Stimulated activated memory B cell treated with anti-CD40 and anti-IgM and Interleukin-4, amounts not matched to agents 10 μg/mL and 1 μg/mL and 100 μg/mL, for 72 hours (primary cell): Measurements from ENCODE around the gene ZCCHC24.
"Not testable (repeated sequence)": the region's sequence is repeated elsewhere in the genome, so short reads cannot be mapped to it uniquely, and the experiment has no call there.

Source experiments
- ATAC-seq: fragments of 150-1000 bp; cut with Tn5 transposase; 2 replicates; pipeline ENCODE4 v1.10.0; 2021
- H3K27ac Mint-ChIP-seq: one replicate; pipeline ENCODE4 v1.8.0; 2022; ENCODE audit warnings: mild to moderate bottlenecking, mixed read lengths
- H3K27me3 Mint-ChIP-seq: one replicate; pipeline ENCODE4 v1.8.0; 2022; ENCODE audit warnings: mixed read lengths
- H3K36me3 Mint-ChIP-seq: one replicate; pipeline ENCODE4 v1.8.0; 2022; ENCODE audit warnings: mixed read lengths
- H3K4me1 Mint-ChIP-seq: one replicate; pipeline ENCODE4 v1.8.0; 2022; ENCODE audit warnings: mixed read lengths
- H3K4me3 Mint-ChIP-seq: one replicate; pipeline ENCODE4 v1.8.0; 2022; ENCODE audit warnings: mild to moderate bottlenecking, moderate library complexity, mixed read lengths
- H3K9me3 Mint-ChIP-seq: one replicate; pipeline ENCODE4 v1.8.0; 2022; ENCODE audit warnings: mixed read lengths

The ZCCHC24 gene

GRCh38 chr10:79344502-79345195 lies 100.8 kb downstream of the ZCCHC24 start:
- no peaks in the 10 kb centered on the region for H3K27me3 Mint-ChIP-seq
- no peak overlapping the region for H3K4me3 Mint-ChIP-seq
- ATAC-seq = no peak
- H3K27ac Mint-ChIP-seq = peak overlapping the region; percentile 51
- H3K36me3 Mint-ChIP-seq = peaks cover 14% of the 10 kb centered on the region
- H3K9me3 Mint-ChIP-seq = no peaks in the 10 kb centered on the region
- peaks cover 25% of the 10 kb centered on the region for H3K4me1 Mint-ChIP-seq

DNA sequence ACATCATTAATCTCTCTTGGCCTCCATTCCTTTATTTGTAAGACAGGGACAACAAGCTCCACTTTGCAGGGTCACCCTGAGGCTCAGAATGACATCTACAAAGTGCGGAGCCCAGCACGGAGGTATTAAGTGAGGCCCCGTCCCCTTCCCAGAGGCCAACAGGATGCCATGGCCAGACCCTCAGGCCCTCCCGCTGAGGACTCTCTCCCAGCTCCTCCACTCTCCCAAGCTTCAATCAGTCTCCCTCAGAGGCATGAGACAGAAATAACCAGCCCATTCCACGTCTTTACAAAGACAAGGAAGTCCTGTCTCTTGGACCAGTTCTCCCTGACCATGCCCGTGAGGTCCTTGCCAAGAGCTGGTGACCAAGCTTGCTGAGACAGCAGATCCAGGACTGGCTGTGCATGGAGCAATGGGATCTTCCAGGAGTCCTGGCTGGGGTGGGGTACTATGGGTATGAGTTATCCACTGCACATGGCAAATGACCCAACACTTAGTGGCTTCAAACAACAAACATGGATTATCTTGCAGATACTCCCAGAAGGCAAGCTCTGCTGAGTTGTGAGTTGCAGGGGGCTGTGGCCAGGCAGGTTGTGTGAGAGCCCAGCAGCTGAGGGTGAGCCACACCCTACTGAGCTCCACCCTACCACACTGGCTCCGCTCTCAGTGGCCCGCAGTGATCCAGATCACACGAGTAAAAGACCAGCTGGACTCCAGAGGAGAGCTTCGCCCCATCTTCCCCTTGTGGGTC lies 102.4 kb downstream of the ZCCHC24 start:
- Mint-ChIP-seq H3K27me3 (no peaks in the 10 kb centered on the region), H3K4me1 (peaks cover 9% of the 10 kb centered on the region), H3K36me3 (no peaks in the 10 kb centered on the region), H3K27ac (no peak overlapping the region), H3K9me3 (no peaks in the 10 kb centered on the region), H3K4me3 (no peak overlapping the region)
- no peak for ATAC-seq

- Mint-ChIP-seq H3K27ac (no peak overlapping the region), H3K36me3 (no peaks in the 10 kb centered on the region), H3K4me1 (peaks cover 5% of the 10 kb centered on the region), H3K9me3 (no peaks in the 10 kb centered on the region), H3K27me3 (no peaks in the 10 kb centered on the region), H3K4me3 (no peak overlapping the region)
- no peak for ATAC-seq
Observed at GRCh38 chr10:79342295-79342761, 103.1 kb downstream of the ZCCHC24 start.

DNA sequence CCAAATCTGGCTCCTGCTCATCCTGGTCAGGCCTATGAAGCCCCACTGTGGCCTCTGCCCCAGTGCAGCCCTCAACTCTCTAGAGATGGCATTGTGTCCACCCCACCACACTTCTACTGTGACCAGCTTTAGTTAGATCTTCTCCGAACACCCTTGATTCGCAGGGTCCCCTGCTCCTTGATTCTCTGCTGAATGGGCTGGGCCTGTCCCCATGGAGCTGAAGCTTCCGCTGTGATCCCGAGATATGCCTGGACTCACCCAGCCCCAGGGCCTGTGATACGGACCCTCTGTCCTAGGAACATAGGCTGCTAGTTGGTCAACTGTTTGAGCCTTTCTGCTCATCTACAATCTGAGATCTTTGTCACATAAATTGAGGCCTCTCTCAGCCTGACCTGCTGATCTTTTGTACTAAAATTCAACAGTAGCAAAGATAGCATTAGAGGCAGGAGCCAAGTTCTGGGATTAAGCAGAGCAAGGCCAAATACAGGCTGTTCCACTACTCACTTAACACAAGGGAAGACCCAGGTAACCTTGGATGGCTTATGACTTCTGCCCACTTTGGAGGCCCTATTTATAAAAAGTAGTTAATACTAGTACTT lies 104.7 kb downstream of the ZCCHC24 start:
- Mint-ChIP-seq H3K27me3 (no peaks in the 10 kb centered on the region), H3K4me1 (no peaks in the 10 kb centered on the region), H3K27ac (peak overlapping the region; percentile 19), H3K36me3 (no peaks in the 10 kb centered on the region), H3K4me3 (no peak overlapping the region), H3K9me3 (no peaks in the 10 kb centered on the region)
- no peak for ATAC-seq

DNA sequence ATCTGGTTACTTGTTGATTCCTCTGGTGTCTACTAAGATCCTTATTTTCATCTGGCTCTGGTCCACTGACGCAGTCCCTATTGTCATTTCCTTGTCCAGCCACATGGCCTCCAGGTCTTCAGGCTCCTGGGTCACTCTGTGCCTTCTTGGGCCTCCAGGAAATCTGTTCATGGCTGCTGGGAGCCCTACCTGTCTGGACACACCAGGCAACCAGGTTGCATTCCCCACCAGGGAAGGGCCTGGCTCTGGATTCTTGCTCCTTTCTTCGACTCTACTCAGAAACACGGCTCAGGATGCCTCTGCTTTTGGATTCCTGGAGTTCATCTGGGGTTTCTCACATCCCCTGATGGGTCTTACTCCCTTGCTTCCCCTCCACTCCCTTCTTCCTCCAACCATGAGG lies 106.2 kb downstream of the ZCCHC24 start:
- Mint-ChIP-seq H3K4me1 (peaks cover under 1% of the 10 kb centered on the region), H3K27ac (no peak overlapping the region), H3K9me3 (no peaks in the 10 kb centered on the region), H3K36me3 (no peaks in the 10 kb centered on the region), H3K4me3 (no peak overlapping the region), H3K27me3 (no peaks in the 10 kb centered on the region)
- ATAC-seq = no peak

DNA sequence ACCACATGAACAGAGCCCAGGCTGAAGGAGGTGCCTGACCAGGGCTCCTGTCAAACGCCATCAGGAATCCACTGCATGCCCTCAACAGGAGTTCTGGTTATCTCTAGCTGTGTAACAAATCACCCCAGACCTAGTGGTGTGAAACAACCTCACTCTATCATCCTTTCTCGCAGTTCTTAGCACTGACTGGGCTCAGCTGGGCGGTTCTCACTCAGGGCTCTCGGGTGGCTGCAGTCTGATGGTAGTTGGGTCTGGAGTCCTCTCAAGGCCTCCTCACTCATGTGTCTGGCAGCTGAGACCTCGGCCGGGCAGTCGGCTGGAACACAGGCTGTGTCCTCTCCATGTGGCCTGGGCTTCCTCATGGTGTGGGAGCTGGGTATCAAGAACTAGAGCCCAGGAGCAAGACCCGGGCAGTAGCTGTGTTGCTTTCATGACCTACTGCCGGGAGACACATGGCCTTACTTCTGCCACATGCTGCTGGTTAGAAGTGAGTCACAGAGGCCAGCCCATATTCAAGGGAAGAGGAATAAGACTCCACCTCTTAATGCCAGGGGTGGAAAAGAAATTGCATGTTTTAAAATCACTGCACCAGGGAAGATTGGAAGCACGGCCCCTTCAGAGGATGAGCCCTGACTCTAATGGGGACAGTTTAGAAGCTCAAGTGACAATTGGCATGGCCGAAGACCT lies 107.5 kb downstream of the ZCCHC24 start:
- not testable (repeated sequence) for H3K27ac Mint-ChIP-seq, H3K27me3 Mint-ChIP-seq, ATAC-seq, H3K36me3 Mint-ChIP-seq, H3K9me3 Mint-ChIP-seq, H3K4me1 Mint-ChIP-seq, H3K4me3 Mint-ChIP-seq

- H3K4me3 Mint-ChIP-seq = no peak overlapping the region
- H3K36me3 Mint-ChIP-seq = no peaks in the 10 kb centered on the region
- H3K4me1 Mint-ChIP-seq = peaks cover 12% of the 10 kb centered on the region
- ATAC-seq = no peak
- no peak overlapping the region for H3K27ac Mint-ChIP-seq
- no peaks in the 10 kb centered on the region for H3K27me3 Mint-ChIP-seq
- no peaks in the 10 kb centered on the region for H3K9me3 Mint-ChIP-seq
Observed at GRCh38 chr10:79336739-79337138, 108.7 kb downstream of the ZCCHC24 start.

DNA sequence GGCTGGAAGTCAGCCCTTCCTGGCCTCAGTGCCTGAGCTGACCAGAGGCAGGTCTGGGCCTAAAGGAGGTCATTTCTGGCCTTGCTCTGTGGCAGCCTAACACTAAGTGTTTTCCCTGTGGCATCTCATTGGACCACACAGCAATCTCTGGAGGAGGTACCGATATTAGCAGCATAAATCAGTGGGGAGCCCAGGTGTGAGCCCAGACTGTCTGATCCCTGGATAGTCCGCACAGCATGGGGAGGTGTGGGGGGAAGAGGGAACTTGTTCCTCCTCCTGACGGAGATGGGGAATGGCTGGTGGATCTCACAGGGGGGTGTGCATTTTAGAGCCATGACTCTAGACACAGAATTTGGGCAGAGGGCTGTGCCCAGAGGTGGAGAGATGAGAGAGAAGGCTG lies 109.1 kb downstream of the ZCCHC24 start:
- Mint-ChIP-seq H3K27ac (peak overlapping the region; percentile 14), H3K9me3 (no peaks in the 10 kb centered on the region), H3K36me3 (no peaks in the 10 kb centered on the region), H3K4me3 (no peak overlapping the region), H3K27me3 (no peaks in the 10 kb centered on the region), H3K4me1 (peaks cover 17% of the 10 kb centered on the region)
- no peak for ATAC-seq

GRCh38 chr10:79335470-79336235 lies 109.8 kb downstream of the ZCCHC24 start:
- no peak for ATAC-seq
- no peaks in the 10 kb centered on the region for H3K27me3 Mint-ChIP-seq
- no peak overlapping the region for H3K4me3 Mint-ChIP-seq
- no peaks in the 10 kb centered on the region for H3K36me3 Mint-ChIP-seq
- peaks cover 21% of the 10 kb centered on the region for H3K4me1 Mint-ChIP-seq
- no peaks in the 10 kb centered on the region for H3K9me3 Mint-ChIP-seq
- H3K27ac Mint-ChIP-seq = peak overlapping the region; percentile 14

- Mint-ChIP-seq H3K27me3 (no peaks in the 10 kb centered on the region), H3K9me3 (no peaks in the 10 kb centered on the region), H3K36me3 (no peaks in the 10 kb centered on the region), H3K27ac (peak overlapping the region; percentile 14), H3K4me3 (no peak overlapping the region), H3K4me1 (peaks cover 21% of the 10 kb centered on the region)
- ATAC-seq = no peak
Observed at GRCh38 chr10:79335094-79335469, 110.3 kb downstream of the ZCCHC24 start.

- no peaks in the 10 kb centered on the region for H3K9me3 Mint-ChIP-seq
- no peaks in the 10 kb centered on the region for H3K36me3 Mint-ChIP-seq
- no peaks in the 10 kb centered on the region for H3K27me3 Mint-ChIP-seq
- H3K4me3 Mint-ChIP-seq = no peak overlapping the region
- no peak for ATAC-seq
- H3K27ac Mint-ChIP-seq = peak overlapping the region; percentile 14
- peaks cover 23% of the 10 kb centered on the region for H3K4me1 Mint-ChIP-seq
Observed at GRCh38 chr10:79334573-79334972, 110.9 kb downstream of the ZCCHC24 start.

DNA sequence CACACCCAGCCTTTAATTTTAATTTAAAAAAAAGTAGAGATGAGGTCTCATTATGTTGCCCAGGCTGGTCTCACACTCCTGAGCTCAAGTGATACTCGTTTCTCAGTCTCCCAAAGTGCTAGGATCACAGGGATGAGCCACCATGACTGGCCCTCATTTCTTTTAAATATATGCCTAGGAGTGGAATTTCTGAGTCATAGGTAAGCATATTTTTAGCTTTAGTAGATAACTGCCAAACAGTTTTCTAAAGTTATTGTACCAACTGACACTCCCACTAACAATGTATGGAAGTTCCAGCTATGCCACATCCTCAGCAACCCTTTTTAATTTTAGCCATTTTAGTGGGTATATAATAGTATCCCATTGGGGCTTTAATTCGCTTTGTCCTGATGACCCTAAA lies 111.9 kb downstream of the ZCCHC24 start:
- Mint-ChIP-seq H3K36me3 (no peaks in the 10 kb centered on the region), H3K27ac (peak overlapping the region; percentile 14), H3K4me3 (no peak overlapping the region), H3K9me3 (no peaks in the 10 kb centered on the region), H3K27me3 (no peaks in the 10 kb centered on the region), H3K4me1 (peaks cover 26% of the 10 kb centered on the region)
- no peak for ATAC-seq

GRCh38 chr10:79332610-79333315 lies 112.7 kb downstream of the ZCCHC24 start:
- Mint-ChIP-seq H3K27ac (peak overlapping the region; percentile 82), H3K4me1 (peaks cover 26% of the 10 kb centered on the region)
- not testable (repeated sequence) for H3K4me3 Mint-ChIP-seq, H3K36me3 Mint-ChIP-seq, H3K9me3 Mint-ChIP-seq, H3K27me3 Mint-ChIP-seq, ATAC-seq
